GM18858 (cell line): Measurements from ENCODE around the gene FARP1.

Experiments used
- ATAC-seq: cut with Tn5 transposase; IDR thresholded peaks from one replicate; pipeline ENCODE4 v1.9.1; 2021; ENCODE audit not compliant: unreplicated experiment

The FARP1 gene

DNA sequence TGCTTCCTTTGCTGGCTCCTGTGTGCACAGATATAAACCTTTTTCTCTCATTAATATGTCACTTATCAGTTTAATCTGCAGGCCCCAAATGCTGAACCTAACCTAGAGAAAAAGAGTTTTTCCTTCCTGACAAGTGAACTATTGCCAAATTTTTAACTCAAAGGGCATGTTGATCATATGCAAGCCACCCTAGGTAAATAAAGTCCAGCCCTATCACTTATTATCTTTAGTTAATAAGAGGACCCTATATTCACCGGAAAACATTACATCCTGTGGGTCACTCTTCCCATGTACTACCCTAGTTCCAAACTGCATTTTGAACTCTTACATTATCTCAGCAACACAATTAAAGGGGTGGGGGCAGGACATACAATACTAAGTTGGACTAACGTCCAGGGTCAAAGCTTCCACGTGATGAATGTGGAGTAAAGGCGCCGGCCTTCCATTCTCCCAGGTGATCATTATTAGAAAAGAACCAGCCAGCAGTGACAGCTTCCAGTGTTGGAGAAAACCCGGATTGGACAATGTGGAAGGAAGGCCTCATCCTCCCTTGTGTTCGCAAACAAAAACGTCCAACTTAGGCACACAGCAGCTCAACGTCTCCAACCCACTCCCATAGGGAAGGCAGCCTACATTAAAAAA, 347.4 kb downstream of the FARP1 start:
- no peak for ATAC-seq

DNA sequence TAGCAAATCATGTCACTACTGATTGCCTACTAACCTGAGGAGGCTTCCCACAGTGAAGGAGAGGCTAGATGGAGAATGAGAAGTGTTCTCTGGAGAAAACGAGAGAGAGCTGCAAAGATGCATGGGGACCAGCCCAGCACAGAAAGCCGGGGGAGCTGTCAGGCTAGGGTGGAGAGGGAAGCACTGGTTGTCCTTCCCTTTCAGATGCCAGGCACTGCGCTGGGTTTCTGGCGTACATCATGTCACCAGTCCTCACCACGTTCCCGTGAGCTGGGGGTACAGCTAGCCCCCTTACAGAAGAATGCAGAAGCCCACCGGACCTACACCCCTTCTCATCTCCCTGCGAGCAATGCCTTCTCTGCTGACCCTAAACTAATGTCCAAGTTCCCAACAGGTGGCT, 348.0 kb downstream of the FARP1 start:
- no peak for ATAC-seq

DNA sequence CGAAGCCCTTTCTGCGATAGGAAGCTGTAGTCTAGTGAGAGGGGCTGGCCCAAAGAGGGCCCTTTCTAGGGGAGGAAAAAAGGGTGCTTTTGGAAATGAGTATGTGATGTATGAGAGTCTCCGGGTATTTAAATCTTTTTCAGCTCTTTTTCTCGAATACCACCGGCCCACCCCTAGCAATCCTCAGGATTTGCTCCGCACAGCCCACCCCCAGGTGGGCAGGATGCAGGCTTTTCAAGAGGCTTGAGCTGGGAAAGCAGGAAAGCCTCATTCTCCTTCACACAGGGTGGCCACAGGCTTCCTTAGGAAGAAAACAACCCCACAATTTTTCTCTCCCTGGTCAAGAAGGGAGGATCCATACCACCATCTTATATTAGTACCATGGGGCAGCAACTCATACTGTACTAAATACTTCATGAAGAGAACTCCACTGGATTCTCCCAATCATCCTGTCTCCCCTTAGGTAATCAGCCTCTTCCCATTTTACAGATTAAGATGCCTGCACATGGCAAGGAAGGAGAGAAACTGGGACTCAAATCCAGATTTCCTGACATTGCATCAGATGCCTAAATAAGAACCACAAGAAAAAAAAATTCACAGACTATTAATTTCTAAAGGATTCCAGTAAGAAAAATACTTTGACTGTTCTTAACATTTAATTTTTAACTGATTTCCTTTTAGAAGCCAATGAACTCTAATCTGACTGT, 349.6 kb downstream of the FARP1 start:
- ATAC-seq, result no peak

DNA sequence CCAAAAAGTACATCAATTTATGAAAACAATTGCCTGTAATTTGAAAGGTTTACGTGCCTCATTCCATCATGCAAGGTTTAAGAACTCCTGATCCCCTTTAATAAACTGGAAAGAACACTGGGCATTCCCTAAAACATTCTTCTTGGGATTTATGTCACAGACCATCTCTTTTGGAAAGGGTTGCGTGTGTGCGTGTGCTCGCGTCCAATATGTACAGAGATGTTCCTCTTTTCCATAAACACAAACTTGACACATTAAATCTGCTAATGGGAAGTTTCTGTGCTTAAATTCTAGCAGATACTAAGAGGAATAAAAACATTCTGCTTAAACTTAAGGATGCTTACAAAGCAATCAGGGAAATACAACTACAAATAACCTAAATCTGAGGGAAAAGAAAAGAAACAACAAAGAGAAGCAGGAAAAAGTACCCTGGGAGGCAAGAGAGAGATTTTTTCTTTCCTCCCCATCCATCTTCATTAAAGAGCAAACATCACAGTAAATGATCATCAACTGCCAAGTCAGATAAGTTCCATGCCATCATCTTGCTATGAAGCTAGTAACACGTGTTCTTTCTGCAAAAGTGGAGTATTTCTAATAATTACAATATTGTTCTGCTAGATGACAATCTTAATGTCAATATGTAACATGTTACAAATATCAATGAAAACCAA, 350.3 kb downstream of the FARP1 start:
- no peak for ATAC-seq

DNA sequence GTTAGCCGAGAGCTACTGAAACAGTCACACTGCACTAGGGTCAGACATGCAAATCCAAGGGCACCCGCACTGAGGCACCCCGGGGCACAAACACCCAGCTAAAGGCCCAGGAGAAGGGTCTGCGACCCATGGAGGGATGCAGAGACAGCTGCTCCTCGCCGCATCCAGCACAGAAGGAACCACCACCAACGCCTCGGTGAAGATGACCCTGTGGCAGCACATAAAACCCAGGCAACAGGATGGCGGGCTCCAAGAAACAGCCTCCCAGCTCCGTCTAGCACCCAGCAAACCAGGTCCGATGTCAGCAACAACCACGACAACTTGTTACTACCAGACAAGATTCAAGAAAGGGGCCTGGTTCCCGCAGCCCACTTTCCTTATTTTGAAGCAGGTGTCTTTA, 351.9 kb downstream of the FARP1 start:
- no peak for ATAC-seq

DNA sequence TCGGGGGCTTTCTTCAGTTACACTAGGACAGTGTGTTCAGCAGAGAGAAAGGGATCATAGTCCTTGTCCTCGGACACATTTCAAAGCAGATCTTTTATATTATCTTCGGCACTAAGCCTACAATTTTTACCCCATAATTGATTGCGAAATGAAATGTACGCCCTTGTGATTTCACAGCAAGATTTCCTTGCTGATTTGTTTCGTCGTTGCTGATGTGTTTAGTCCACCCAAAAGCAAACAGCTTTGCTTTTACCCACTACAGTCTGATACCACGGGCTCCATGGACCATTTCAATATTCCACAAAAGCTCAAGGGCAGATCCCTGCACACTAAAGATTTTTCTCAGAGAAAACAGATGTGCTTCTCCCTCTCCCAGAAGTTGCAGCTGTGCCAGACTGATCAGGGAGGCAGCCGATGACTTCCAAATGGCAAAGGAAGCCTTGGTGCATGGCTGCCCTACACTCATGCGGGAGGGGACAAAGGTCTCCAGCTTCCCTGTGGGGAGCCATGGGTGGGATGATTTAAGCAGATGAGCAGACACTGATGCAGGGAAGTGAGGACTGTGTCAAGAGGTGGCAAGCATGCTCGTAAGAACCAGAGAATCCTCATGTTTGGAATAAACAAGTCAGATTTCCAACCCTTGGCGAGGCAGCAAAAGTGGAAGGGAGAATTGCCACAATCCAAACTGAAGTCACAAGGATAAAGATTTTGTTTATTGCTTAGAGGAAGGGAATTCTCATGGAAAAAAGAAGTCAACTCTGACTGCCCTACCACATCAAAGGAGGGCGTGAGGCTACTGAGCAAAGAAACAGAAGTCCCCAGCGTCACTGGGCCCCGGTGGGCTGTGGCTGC, 353.0 kb downstream of the FARP1 start:
- no peak for ATAC-seq

DNA sequence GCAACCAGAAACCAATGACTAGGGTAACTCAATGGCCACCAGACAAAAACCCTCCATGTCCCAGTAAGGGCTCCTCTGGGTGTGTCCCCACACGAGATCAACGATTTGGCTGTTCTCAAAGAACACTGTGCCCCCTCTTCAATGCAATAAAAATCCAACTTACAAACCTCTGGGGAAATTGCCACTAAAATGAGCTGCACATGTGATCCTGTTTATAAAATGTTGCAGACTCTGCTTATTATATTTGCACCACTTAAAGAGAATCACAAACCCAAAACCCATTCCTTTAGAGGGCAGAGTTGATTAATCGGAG, 353.5 kb downstream of the FARP1 start:
- no peak for ATAC-seq

DNA sequence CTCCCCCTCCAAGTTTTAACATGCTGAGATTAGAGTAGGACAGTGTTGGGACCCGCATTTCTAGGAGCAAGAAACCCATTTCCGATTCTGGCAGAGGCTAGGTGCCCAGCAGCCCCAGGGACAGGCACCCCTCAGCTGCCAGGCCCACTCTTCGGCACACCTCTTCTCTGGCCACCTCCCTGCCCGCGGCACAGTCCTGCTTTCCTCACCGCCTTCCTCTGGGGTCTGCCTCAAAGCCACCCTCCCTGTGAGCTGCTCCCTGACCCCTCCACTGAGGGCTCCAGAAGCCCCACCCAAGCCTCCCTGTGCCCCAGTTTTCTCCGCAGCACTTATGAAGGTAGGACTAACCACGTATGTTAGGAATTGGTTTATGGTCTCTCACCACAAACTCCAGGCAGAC, 354.1 kb downstream of the FARP1 start:
- no peak for ATAC-seq

DNA sequence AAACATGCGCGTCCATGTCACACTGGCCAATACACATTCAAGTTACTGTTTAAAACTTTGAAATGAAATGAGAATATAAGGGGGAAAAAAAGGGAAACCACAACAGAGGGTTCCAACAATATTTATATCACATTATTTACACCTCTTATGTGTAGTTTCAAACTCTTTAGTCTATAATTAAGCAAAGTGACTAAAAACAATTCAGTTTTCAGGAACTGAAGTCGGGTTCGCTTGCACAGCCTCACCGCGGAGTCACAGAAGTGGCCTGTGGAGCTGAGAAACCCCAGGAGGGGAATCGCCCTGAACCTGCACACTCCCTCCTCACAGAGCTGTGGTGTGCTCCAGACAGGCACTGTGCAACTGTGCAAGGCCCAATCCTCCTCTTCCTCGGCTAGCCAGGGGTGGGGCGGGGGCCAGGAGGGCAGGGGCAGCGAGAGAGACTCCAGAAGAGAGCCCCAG, 358.1 kb downstream of the FARP1 start:
- peak; percentile 74 for ATAC-seq

DNA sequence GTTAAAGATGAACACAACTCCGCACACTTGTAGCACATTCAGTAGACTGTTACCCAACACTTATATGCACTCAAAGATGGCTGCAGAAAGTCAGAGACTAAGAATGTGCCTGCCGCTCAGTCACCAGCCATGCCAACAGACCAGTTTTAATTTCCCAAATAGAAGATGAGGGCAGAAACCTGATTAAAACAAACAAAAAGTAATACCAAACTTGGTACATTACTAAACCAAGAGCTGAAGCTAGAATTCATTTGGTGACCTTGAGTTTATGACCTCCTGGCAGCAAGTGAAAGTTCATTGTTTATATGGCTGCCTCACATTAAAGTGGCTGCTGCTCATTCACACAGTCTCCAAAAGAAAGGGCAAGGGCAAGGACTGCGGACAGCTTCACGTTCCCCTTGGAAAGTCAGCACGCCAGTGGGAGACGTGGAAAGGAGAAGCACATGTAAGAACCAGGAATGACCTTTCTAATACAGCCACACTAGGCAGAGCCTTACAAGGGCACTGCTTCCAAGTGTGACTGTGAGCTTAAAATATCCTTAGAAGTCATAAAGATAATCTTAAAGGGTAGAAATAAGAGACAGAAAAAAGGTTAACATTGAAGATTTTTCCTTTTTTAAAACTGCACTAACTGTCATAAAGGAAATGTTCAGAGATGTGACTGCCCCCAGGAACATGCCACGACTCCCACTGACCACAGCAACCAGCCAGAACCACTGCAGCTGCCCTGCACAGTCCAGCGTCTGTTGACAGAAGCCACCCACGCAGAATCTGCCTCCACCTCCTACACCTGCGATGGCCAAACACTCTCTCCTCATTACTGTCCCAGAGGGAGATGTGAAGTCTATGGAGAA, 360.5 kb downstream of the FARP1 start:
- ATAC-seq, result no peak

DNA sequence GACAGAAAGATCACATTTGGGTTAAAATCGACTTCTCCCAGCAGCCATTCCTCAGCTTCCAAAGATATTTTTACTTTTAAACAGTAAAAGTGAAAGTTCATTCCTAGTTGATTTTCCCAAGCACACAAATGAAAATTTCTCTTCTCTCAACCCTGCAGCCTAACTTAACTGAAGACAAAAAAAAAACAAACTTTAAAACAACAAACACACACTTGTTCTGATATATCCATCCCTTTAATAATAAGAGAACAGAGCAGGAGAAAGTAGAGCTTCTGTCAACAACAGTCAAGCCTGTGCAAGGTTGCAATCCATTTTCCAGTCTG, 361.1 kb downstream of the FARP1 start:
- no peak for ATAC-seq

DNA sequence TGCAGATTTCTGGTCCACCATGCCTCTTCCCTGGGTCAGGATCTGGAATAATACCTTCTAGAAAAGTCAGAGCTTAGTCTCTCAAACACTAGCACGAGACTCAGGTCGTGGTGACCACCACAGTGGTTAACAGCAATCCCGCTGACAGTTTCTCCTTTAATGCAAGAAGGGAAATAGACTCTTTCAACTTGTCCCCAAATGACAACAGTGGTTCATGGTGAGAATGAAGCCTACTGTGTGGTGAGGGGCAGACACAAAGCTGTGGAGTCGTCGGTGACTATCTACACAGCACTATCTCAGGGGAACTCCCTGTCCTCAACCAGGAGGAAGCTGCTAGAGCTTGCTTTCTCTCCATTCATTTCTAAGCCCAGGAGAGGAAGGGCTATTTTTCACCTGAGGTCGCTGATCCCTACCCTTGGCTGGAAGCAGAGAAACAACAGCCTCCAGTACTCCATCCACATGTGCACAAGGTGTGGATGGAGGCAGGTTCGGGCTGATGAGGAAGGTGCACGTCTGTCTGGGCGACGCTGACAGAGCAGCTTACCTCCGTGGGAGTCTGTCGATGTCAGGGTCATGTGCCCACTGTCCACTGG, 361.6 kb downstream of the FARP1 start:
- ATAC-seq, result peak; percentile 29
